HepG2 (cell line): Measurements from ENCODE around the gene NOP9. TPM values are rescaled to one million over a fixed set of nuclear protein-coding genes. Genes with fewer than 3 reads are reported as not detected.
A peak's percentile ranks its signal among the peaks of the same experiment; 100 is the strongest.

Experiments used
- BHLHE40 ChIP-seq: IDR thresholded peaks from 2 replicates; pipeline ENCODE4 v1.6.1; 2011; ENCODE audit warnings: low read length, improper control_type of control experiment
- BRF2 ChIP-seq: sonication (generic); formaldehyde crosslinking; IDR thresholded peaks from 2 replicates; pipeline ENCODE4 v1.8.1; 2022; ENCODE audit warnings: mild to moderate bottlenecking, missing genetic modification reagents
- HHEX ChIP-seq: IDR thresholded peaks from 2 replicates; pipeline ENCODE4 v1.6.1; 2016; ENCODE audit warnings: control low read depth
- HOXA7 ChIP-seq: sonication (generic); formaldehyde crosslinking; IDR thresholded peaks from 2 replicates; pipeline ENCODE4 v1.8.1; 2022; ENCODE audit warnings: mild to moderate bottlenecking, missing genetic modification reagents, moderate library complexity
- IRF1 ChIP-seq: sonication (generic); formaldehyde crosslinking; IDR thresholded peaks from 2 replicates; pipeline ENCODE4 v1.4.0; 2020; ENCODE audit warnings: low read depth, mild to moderate bottlenecking, missing genetic modification reagents
- MIER3 ChIP-seq: IDR thresholded peaks from 2 replicates; pipeline ENCODE4 v1.6.1; 2016; ENCODE audit warnings: missing compliant biosample characterization, borderline replicate concordance
- PLRG1 ChIP-seq: fragments of 450-650 bp; conservative IDR thresholded peaks from 2 replicates; pipeline ENCODE4 v1.6.1; 2016
- SMAD3 ChIP-seq: sonication (generic); formaldehyde crosslinking; IDR thresholded peaks from 2 replicates; pipeline ENCODE4 v1.4.0; 2020; ENCODE audit warnings: missing genetic modification reagents
- SMYD3 ChIP-seq: sonication (generic); formaldehyde crosslinking; IDR thresholded peaks from 2 replicates; pipeline ENCODE4 v1.8.1; 2023; ENCODE audit warnings: mild to moderate bottlenecking, missing genetic modification reagents
- SOX5 ChIP-seq: IDR thresholded peaks from 2 replicates; pipeline ENCODE4 v1.6.1; 2016; ENCODE audit warnings: borderline replicate concordance
- SP140L ChIP-seq: sonication (generic); formaldehyde crosslinking; IDR thresholded peaks from 2 replicates; pipeline ENCODE4 v1.4.0; 2020; ENCODE audit warnings: missing genetic modification reagents, borderline replicate concordance
- SP4 ChIP-seq: sonication (generic); formaldehyde crosslinking; IDR thresholded peaks from 2 replicates; pipeline ENCODE4 v1.8.1; 2023; ENCODE audit warnings: mild to moderate bottlenecking, missing genetic modification reagents
- TCF7 ChIP-seq: sonication (generic); IDR thresholded peaks from 2 replicates; pipeline ENCODE4 v1.6.1; 2016; ENCODE audit warnings: antibody characterized with exemption, low read depth
- THYN1 ChIP-seq: sonication (generic); formaldehyde crosslinking; IDR thresholded peaks from 2 replicates; pipeline ENCODE4 v1.8.1; 2023; ENCODE audit warnings: low read depth, mild to moderate bottlenecking, moderate library complexity, missing genetic modification reagents, borderline replicate concordance
- TMF1 ChIP-seq: sonication (generic); formaldehyde crosslinking; IDR thresholded peaks from 2 replicates; pipeline ENCODE4 v1.8.1; 2022; ENCODE audit warnings: low read depth, missing genetic modification reagents
- YY1 ChIP-seq: IDR thresholded peaks from 2 replicates; pipeline ENCODE4 v1.6.1; 2011; ENCODE audit warnings: low read length, low read depth, moderate library complexity, mild to moderate bottlenecking; ENCODE audit not compliant: insufficient read depth, insufficient replicate concordance
- ZNF274 ChIP-seq: sonication (generic); formaldehyde crosslinking; IDR thresholded peaks from 2 replicates; pipeline ENCODE4 v1.5.1; 2020; ENCODE audit warnings: mild to moderate bottlenecking, missing genetic modification reagents
- ZNF34 ChIP-seq: sonication (generic); formaldehyde crosslinking; IDR thresholded peaks from 2 replicates; pipeline ENCODE4 v1.4.0; 2020; ENCODE audit warnings: mild to moderate bottlenecking, missing genetic modification reagents, borderline replicate concordance
- ZNF354B ChIP-seq: sonication (generic); formaldehyde crosslinking; IDR thresholded peaks from 2 replicates; pipeline ENCODE4 v1.8.0; 2022; ENCODE audit warnings: mild to moderate bottlenecking, missing genetic modification reagents
- ZNF549 ChIP-seq: sonication (generic); formaldehyde crosslinking; IDR thresholded peaks from 2 replicates; pipeline ENCODE4 v1.5.0; 2020; ENCODE audit warnings: missing genetic modification reagents
- ZNF615 ChIP-seq: sonication (generic); formaldehyde crosslinking; IDR thresholded peaks from 2 replicates; pipeline ENCODE4 v1.5.0; 2020; ENCODE audit warnings: mild to moderate bottlenecking, missing genetic modification reagents, borderline replicate concordance
- ZNF678 ChIP-seq: sonication (generic); formaldehyde crosslinking; IDR thresholded peaks from 2 replicates; pipeline ENCODE4 v1.4.0; 2020; ENCODE audit warnings: mild to moderate bottlenecking, missing genetic modification reagents
- ZNF75D ChIP-seq: sonication (generic); formaldehyde crosslinking; IDR thresholded peaks from 2 replicates; pipeline ENCODE4 v1.8.1; 2023; ENCODE audit warnings: missing genetic modification reagents, mild to moderate bottlenecking, borderline replicate concordance
- ZNF761 ChIP-seq: sonication (generic); formaldehyde crosslinking; conservative IDR thresholded peaks from 2 replicates; pipeline ENCODE4 v1.4.0; 2020; ENCODE audit warnings: mild to moderate bottlenecking, missing genetic modification reagents
- ZNF776 ChIP-seq: sonication (generic); formaldehyde crosslinking; IDR thresholded peaks from 2 replicates; pipeline ENCODE4 v1.4.0; 2020; ENCODE audit warnings: mild to moderate bottlenecking, missing genetic modification reagents
- ZNF780A ChIP-seq: sonication (generic); formaldehyde crosslinking; IDR thresholded peaks from 2 replicates; pipeline ENCODE4 v1.8.0; 2022; ENCODE audit warnings: mild to moderate bottlenecking, missing genetic modification reagents, moderate library complexity
- ZSCAN25 ChIP-seq: sonication (generic); formaldehyde crosslinking; IDR thresholded peaks from 2 replicates; pipeline ENCODE4 v1.8.0; 2022; ENCODE audit warnings: mild to moderate bottlenecking, missing genetic modification reagents
- polyA plus RNA-seq, 8 experiments: library from polyadenylated mRNA; depleted of rRNA in 3 of 8; stranded (reverse) in 7 of 8; unstranded in 1 of 8; fragments of >200 nt; fragmentation: Illumina TruSeq in 4 of 8; extraction: Trizol in 4 of 8; gene quantifications; 2 replicates each; pipeline versions ENCODE4 v1.2.1 to v1.2.3, GENCODE V29; 2011 to 2016; ENCODE audit warnings: low read depth in 4 of 8, missing spikeins in 1 of 8, mixed read lengths in 1 of 8; ENCODE audit not compliant: insufficient read depth in 1 of 8
- total RNA-seq, 5 experiments: library from RNA; depleted of rRNA; stranded (reverse); fragments of >200 nt; fragmentation: Illumina TruSeq; extraction: Trizol; gene quantifications; 2 replicates each; pipeline ENCODE4 v1.2.3, GENCODE V29; 2016; ENCODE audit warnings: low read depth in 1 of 5
- TF ChIP-seq, protein P1 (sequence below): sonication (generic); formaldehyde crosslinking; IDR thresholded peaks from 2 replicates; pipeline ENCODE4 v1.4.0; 2020; ENCODE audit warnings: missing genetic modification reagents
- TF ChIP-seq, protein P2 (sequence below): sonication (generic); formaldehyde crosslinking; IDR thresholded peaks from 2 replicates; pipeline ENCODE4 v1.8.0; 2022; ENCODE audit warnings: low read depth, missing genetic modification reagents

NOP9 gene
- total and polyA plus RNA-seq, 2 of the 13 experiments (the other 11 are each of a cell fraction or from before 2014, with no cell fraction given): 24.5 to 61.6 TPM

GRCh38 chr14:24270537-24271133 is 29.0 kb upstream of the NOP9 start (continued):
- TF ChIP-seq BRF2 (CRISPR knock-in tag) (no peak), ZNF776 (CRISPR knock-in tag) (no peak), PLRG1 (no peak), HHEX (no peak), ZNF780A (no peak), ZNF274 (no peak; the same call in 1 of the 2 replicates), SP140L (CRISPR knock-in tag) (no peak), ZNF549 (CRISPR knock-in tag) (no peak), SMAD3 (CRISPR knock-in tag) (no peak), MIER3 (CRISPR knock-in tag) (no peak), BHLHE40 (no peak), SMYD3 (CRISPR knock-in tag) (no peak), THYN1 (CRISPR knock-in tag) (no peak), SOX5 (CRISPR knock-in tag) (no peak), IRF1 (CRISPR knock-in tag) (no peak), ZNF75D (CRISPR knock-in tag) (no peak), ZNF615 (no peak), TCF7 (no peak; the same call in 1 of the 2 replicates), ZNF678 (CRISPR knock-in tag) (no peak), HOXA7 (CRISPR knock-in tag) (no peak), TMF1 (CRISPR knock-in tag) (no peak), YY1 (no peak), ZNF761 (CRISPR knock-in tag) (no peak), ZNF34 (CRISPR knock-in tag) (peak; percentile 16; the same call in 1 of the 2 replicates), ZNF354B (no peak), ZSCAN25 (CRISPR knock-in tag) (no peak; the same call in 1 of the 2 replicates), SP4 (CRISPR knock-in tag) (no peak)
- TF ChIP-seq, protein P1, sequence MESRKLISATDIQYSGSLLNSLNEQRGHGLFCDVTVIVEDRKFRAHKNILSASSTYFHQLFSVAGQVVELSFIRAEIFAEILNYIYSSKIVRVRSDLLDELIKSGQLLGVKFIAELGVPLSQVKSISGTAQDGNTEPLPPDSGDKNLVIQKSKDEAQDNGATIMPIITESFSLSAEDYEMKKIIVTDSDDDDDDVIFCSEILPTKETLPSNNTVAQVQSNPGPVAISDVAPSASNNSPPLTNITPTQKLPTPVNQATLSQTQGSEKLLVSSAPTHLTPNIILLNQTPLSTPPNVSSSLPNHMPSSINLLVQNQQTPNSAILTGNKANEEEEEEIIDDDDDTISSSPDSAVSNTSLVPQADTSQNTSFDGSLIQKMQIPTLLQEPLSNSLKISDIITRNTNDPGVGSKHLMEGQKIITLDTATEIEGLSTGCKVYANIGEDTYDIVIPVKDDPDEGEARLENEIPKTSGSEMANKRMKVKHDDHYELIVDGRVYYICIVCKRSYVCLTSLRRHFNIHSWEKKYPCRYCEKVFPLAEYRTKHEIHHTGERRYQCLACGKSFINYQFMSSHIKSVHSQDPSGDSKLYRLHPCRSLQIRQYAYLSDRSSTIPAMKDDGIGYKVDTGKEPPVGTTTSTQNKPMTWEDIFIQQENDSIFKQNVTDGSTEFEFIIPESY (CRISPR knock-in tag): no peak
- TF ChIP-seq, protein P2, sequence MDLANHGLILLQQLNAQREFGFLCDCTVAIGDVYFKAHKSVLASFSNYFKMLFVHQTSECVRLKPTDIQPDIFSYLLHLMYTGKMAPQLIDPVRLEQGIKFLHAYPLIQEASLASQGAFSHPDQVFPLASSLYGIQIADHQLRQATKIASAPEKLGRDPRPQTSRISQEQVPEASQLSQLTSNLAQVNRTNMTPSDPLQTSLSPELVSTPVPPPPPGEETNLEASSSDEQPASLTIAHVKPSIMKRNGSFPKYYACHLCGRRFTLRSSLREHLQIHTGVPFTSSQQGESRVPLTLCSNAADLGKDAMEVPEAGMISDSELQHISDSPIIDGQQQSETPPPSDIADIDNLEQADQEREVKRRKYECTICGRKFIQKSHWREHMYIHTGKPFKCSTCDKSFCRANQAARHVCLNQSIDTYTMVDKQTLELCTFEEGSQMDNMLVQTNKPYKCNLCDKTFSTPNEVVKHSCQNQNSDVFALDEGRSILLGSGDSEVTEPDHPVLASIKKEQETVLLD (CRISPR knock-in tag): no peak
